Measurements from ENCODE around the gene DMRTB1.

The DMRTB1 gene

GRCh38 chr1:53442299-53442698 lies 16.9 kb upstream of the DMRTB1 start:
- Histone ChIP-seq H3K27me3 (ENCODE audit: insufficient read depth, low read length) (no peaks in the 10 kb centered on the region), H2BK12ac (ENCODE audit: low read length) (no peak overlapping the region), H3K36me3 (ENCODE audit: control insufficient read depth in 1 of 2, insufficient read depth in 2 of 2, low read length in 2 of 2) (no peaks in the 10 kb centered on the region), H3K4ac (ENCODE audit: low read depth, low read length) (no peak overlapping the region), H2BK5ac (ENCODE audit: low read depth, low read length, poor library complexity) (no peak overlapping the region), H4K8ac (ENCODE audit: low read depth, low read length) (no peak overlapping the region), H4K91ac (ENCODE audit: low read depth, low read length) (no peak overlapping the region), H3K27ac (ENCODE audit: low read depth, low read length) (no peak overlapping the region), H3K23ac (ENCODE audit: low read length) (no peak overlapping the region), H3K79me2 (ENCODE audit: control insufficient read depth, insufficient read depth, low read length, poor library complexity) (no peaks in the 10 kb centered on the region), H3K4me3 (ENCODE audit: low read depth, low read length) (no peak overlapping the region), H3K79me1 (ENCODE audit: low read length) (no peaks in the 10 kb centered on the region), H3K4me1 (ENCODE audit: control insufficient read depth in 1 of 2, insufficient read depth in 2 of 2, low read length in 2 of 2) (no peaks in the 10 kb centered on the region), H2AK5ac (ENCODE audit: low read length) (no peak overlapping the region), H3K9ac (ENCODE audit: low read length) (no peak overlapping the region), H2BK120ac (ENCODE audit: insufficient read depth, low read length, poor library complexity) (no peak overlapping the region), H3K18ac (ENCODE audit: low read length) (no peak overlapping the region), H3K4me2 (ENCODE audit: low read length) (no peak overlapping the region), H3K14ac (ENCODE audit: low read length) (no peak overlapping the region), H4K12ac (ENCODE audit: low read depth, low read length) (no peak overlapping the region), H2AFZ (ENCODE audit: insufficient read depth, low read length, poor library complexity) (no peak overlapping the region), H3K9me3 (ENCODE audit: insufficient read depth, low read depth, low read length) (peaks cover 7% of the 10 kb centered on the region)
- peak in 1 of 2 donors; percentile 3 for DNase-seq
- WGBS (ENCODE audit: extremely low coverage, insufficient coverage, insufficient read length), result no CpG with 5 or more reads among the region's 2 CpGs

DNA sequence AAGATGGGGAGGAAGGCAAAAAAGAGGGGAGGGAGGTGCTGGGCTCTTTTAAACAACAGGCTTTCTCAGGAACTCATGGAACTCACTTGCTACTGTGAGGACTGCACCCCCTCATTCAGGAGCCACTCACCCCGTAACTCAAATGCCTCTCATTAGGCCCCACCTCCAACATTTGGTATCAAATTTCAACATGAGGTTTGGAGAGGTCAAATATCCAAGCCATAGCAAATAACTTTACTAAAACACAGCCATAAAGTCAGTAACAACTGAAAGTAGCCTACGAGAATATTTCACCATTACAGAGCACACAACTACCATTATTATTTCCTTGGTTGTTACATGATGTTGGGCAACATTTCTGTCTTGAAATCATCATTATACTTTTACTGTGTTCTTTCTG lies 13.1 kb upstream of the DMRTB1 start:
- no peak overlapping the region for H2AK5ac ChIP-seq (ENCODE audit: low read length)
- no peak overlapping the region for H2AFZ ChIP-seq (ENCODE audit: insufficient read depth, low read length, poor library complexity)
- no peaks in the 10 kb centered on the region for H3K36me3 ChIP-seq (ENCODE audit: control insufficient read depth in 1 of 2, insufficient read depth in 2 of 2, low read length in 2 of 2)
- H2BK120ac ChIP-seq (ENCODE audit: insufficient read depth, low read length, poor library complexity), result no peak overlapping the region
- H3K79me1 ChIP-seq (ENCODE audit: low read length), result no peaks in the 10 kb centered on the region
- H3K79me2 ChIP-seq (ENCODE audit: control insufficient read depth, insufficient read depth, low read length, poor library complexity), result no peaks in the 10 kb centered on the region
- H3K9ac ChIP-seq (ENCODE audit: low read length), result no peak overlapping the region
- no peak overlapping the region for H3K4me3 ChIP-seq (ENCODE audit: low read depth, low read length)
- no peak overlapping the region for H3K23ac ChIP-seq (ENCODE audit: low read length)
- no CpG with 5 or more reads among the region's 2 CpGs for WGBS (ENCODE audit: extremely low coverage, insufficient coverage, insufficient read length)
- H3K4me2 ChIP-seq (ENCODE audit: low read length), result no peak overlapping the region
- no peak overlapping the region for H3K27ac ChIP-seq (ENCODE audit: low read depth, low read length)
- H4K12ac ChIP-seq (ENCODE audit: low read depth, low read length), result no peak overlapping the region
- no peak overlapping the region for H3K18ac ChIP-seq (ENCODE audit: low read length)
- peaks cover 4 to 12% of the 10 kb centered on the region in 2 experiments for H3K4me1 ChIP-seq (ENCODE audit: control insufficient read depth in 1 of 2, insufficient read depth in 2 of 2, low read length in 2 of 2)
- H3K4ac ChIP-seq (ENCODE audit: low read depth, low read length), result no peak overlapping the region
- no peak overlapping the region for H2BK12ac ChIP-seq (ENCODE audit: low read length)
- no peak for DNase-seq
- H3K27me3 ChIP-seq (ENCODE audit: insufficient read depth, low read length), result no peaks in the 10 kb centered on the region
- H4K8ac ChIP-seq (ENCODE audit: low read depth, low read length), result no peak overlapping the region
- H2BK5ac ChIP-seq (ENCODE audit: low read depth, low read length, poor library complexity), result no peak overlapping the region
- H3K14ac ChIP-seq (ENCODE audit: low read length), result no peak overlapping the region
- H4K91ac ChIP-seq (ENCODE audit: low read depth, low read length), result no peak overlapping the region
- H3K9me3 ChIP-seq (ENCODE audit: insufficient read depth, low read depth, low read length), result no peaks in the 10 kb centered on the region

GRCh38 chr1:53447413-53447812 lies 11.8 kb upstream of the DMRTB1 start:
- Histone ChIP-seq H4K8ac (ENCODE audit: low read depth, low read length) (no peak overlapping the region), H3K79me2 (ENCODE audit: control insufficient read depth, insufficient read depth, low read length, poor library complexity) (no peaks in the 10 kb centered on the region), H3K14ac (ENCODE audit: low read length) (no peak overlapping the region), H2AK5ac (ENCODE audit: low read length) (no peak overlapping the region), H2BK5ac (ENCODE audit: low read depth, low read length, poor library complexity) (no peak overlapping the region), H2AFZ (ENCODE audit: insufficient read depth, low read length, poor library complexity) (no peak overlapping the region), H4K91ac (ENCODE audit: low read depth, low read length) (no peak overlapping the region), H3K27me3 (ENCODE audit: insufficient read depth, low read length) (no peaks in the 10 kb centered on the region), H4K12ac (ENCODE audit: low read depth, low read length) (no peak overlapping the region), H3K4me1 (ENCODE audit: control insufficient read depth in 1 of 2, insufficient read depth in 2 of 2, low read length in 2 of 2) (peaks cover 4 to 12% of the 10 kb centered on the region in 2 experiments), H3K79me1 (ENCODE audit: low read length) (no peaks in the 10 kb centered on the region), H2BK12ac (ENCODE audit: low read length) (no peak overlapping the region), H3K18ac (ENCODE audit: low read length) (no peak overlapping the region), H3K27ac (ENCODE audit: low read depth, low read length) (no peak overlapping the region), H3K4me2 (ENCODE audit: low read length) (no peak overlapping the region), H2BK120ac (ENCODE audit: insufficient read depth, low read length, poor library complexity) (no peak overlapping the region), H3K36me3 (ENCODE audit: control insufficient read depth in 1 of 2, insufficient read depth in 2 of 2, low read length in 2 of 2) (no peaks in the 10 kb centered on the region), H3K9ac (ENCODE audit: low read length) (no peak overlapping the region), H3K4ac (ENCODE audit: low read depth, low read length) (no peak overlapping the region), H3K9me3 (ENCODE audit: insufficient read depth, low read depth, low read length) (no peaks in the 10 kb centered on the region), H3K23ac (ENCODE audit: low read length) (no peak overlapping the region), H3K4me3 (ENCODE audit: low read depth, low read length) (no peak overlapping the region)
- no peak for DNase-seq
- WGBS (ENCODE audit: extremely low coverage, insufficient coverage, insufficient read length), result no CpG with 5 or more reads among the region's 4 CpGs

GRCh38 chr1:53448241-53448841 lies 10.9 kb upstream of the DMRTB1 start:
- H2BK12ac ChIP-seq (ENCODE audit: low read length), result no peak overlapping the region
- WGBS (ENCODE audit: extremely low coverage, insufficient coverage, insufficient read length), result no CpG with 5 or more reads among the region's 2 CpGs
- no peaks in the 10 kb centered on the region for H3K36me3 ChIP-seq (ENCODE audit: control insufficient read depth in 1 of 2, insufficient read depth in 2 of 2, low read length in 2 of 2)
- no peak overlapping the region for H4K91ac ChIP-seq (ENCODE audit: low read depth, low read length)
- no peaks in the 10 kb centered on the region for H3K27me3 ChIP-seq (ENCODE audit: insufficient read depth, low read length)
- H3K9ac ChIP-seq (ENCODE audit: low read length), result no peak overlapping the region
- H3K4ac ChIP-seq (ENCODE audit: low read depth, low read length), result no peak overlapping the region
- peaks cover 4 to 12% of the 10 kb centered on the region in 2 experiments for H3K4me1 ChIP-seq (ENCODE audit: control insufficient read depth in 1 of 2, insufficient read depth in 2 of 2, low read length in 2 of 2)
- DNase-seq, result no peak
- H3K79me1 ChIP-seq (ENCODE audit: low read length), result no peaks in the 10 kb centered on the region
- no peak overlapping the region for H2BK5ac ChIP-seq (ENCODE audit: low read depth, low read length, poor library complexity)
- no peak overlapping the region for H4K12ac ChIP-seq (ENCODE audit: low read depth, low read length)
- no peaks in the 10 kb centered on the region for H3K79me2 ChIP-seq (ENCODE audit: control insufficient read depth, insufficient read depth, low read length, poor library complexity)
- no peak overlapping the region for H2AK5ac ChIP-seq (ENCODE audit: low read length)
- no peak overlapping the region for H3K18ac ChIP-seq (ENCODE audit: low read length)
- no peak overlapping the region for H3K23ac ChIP-seq (ENCODE audit: low read length)
- H3K9me3 ChIP-seq (ENCODE audit: insufficient read depth, low read depth, low read length), result no peaks in the 10 kb centered on the region
- H3K4me3 ChIP-seq (ENCODE audit: low read depth, low read length), result no peak overlapping the region
- H2AFZ ChIP-seq (ENCODE audit: insufficient read depth, low read length, poor library complexity), result no peak overlapping the region
- no peak overlapping the region for H3K14ac ChIP-seq (ENCODE audit: low read length)
- H3K4me2 ChIP-seq (ENCODE audit: low read length), result no peak overlapping the region
- H3K27ac ChIP-seq (ENCODE audit: low read depth, low read length), result no peak overlapping the region
- no peak overlapping the region for H4K8ac ChIP-seq (ENCODE audit: low read depth, low read length)
- H2BK120ac ChIP-seq (ENCODE audit: insufficient read depth, low read length, poor library complexity), result no peak overlapping the region

Data from trophoblast cell (in vitro differentiated cells and primary cell).